ENCODE measurements around the gene APBA2.
"Not testable (repeated sequence)": the region's sequence is repeated elsewhere in the genome, so short reads cannot be mapped to it uniquely, and the experiment has no call there.

The APBA2 gene

GRCh38 chr15:28878209-28878608, 7.6 kb upstream of the APBA2 start:
- no peak for DNase-seq (ENCODE audit: low spot score)

DNA sequence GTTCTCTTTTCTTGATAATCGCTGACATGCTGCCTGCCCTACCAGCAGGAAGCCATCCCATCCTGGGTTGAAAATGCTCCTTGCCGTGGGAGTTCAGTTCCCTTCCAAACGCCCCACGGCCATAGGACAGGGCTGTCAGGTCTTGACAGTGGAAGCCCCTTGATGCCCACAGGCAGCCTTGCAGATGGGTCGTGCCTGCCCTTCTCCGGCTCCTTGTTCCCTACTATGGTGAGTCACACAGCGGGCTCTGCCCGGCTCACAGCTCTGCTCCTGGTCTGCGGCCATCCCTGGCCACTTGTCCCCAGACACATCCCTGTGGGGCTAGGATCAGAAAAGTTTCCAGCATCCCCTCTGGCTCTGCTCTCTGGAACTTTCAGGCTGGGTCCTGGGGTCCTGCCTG, 6.2 kb upstream of the APBA2 start:
- DNase-seq (ENCODE audit: low spot score) = no peak

DNA sequence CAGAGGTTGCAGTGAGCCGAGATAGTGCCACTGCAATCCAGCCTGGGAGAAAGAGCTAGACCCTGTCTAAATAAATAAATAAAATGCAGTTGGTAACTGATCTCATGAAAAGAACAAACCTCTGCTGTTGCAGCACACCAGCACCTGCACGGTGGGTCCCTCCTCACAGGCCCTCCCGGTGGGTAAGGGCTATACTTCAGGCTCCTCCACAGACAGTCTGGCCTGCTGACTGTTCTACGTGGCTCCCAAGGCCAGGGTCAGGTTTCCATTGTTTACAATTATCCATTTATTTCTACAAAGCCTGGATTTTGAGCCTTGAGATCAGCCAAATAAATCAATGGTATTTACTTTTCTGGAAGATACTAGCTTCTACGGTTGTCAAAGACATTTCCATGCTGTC, 5.1 kb upstream of the APBA2 start:
- DNase-seq (ENCODE audit: low spot score) = no peak

- DNase-seq (ENCODE audit: low spot score) = no peak
Observed at GRCh38 chr15:28881170-28881569, 4.6 kb upstream of the APBA2 start.

GRCh38 chr15:28881600-28881999, 4.2 kb upstream of the APBA2 start:
- DNase-seq (ENCODE audit: low spot score) = no peak

- no peak for DNase-seq (ENCODE audit: low spot score)
Observed at GRCh38 chr15:28884151-28884940, 1.4 kb upstream of the APBA2 start.

- DNase-seq (ENCODE audit: low spot score) = no peak
Observed at GRCh38 chr15:28885128-28885629, 595 bp upstream of the APBA2 start.

- no peak for DNase-seq (ENCODE audit: low spot score)
Observed at GRCh38 chr15:28886431-28887338, 911 bp downstream of the APBA2 start.

GRCh38 chr15:28887339-28888174, 1.8 kb downstream of the APBA2 start:
- no peak for DNase-seq (ENCODE audit: low spot score)

DNA sequence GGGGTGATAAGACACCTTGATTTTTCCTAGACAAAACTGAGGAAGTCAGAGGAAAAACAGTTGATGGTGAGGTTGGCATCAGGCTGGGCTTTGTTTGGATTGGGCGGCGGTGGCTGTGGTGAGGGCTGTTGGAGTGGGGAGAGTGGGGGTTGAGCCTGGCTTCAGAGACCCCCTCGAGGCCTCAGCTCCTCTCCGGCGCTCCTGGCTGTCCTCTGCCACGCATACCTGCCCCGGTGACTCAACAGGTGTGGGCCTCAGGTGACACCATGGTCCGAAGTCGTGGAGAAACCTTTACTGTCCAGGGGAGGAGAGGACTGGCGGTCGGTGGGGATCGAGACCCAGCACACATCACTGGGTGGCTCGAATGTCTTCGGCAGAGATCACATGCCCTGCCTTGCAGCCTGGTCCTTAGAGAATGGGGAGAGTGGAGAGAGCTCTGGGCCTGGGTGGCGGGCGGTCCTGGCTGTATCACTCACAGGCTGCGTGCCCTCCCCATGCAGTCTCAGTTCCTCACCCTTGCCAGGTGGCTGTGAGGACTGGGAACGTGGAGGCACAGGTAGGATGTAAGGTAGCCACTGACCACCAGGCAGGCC, 2.6 kb downstream of the APBA2 start:
- DNase-seq (ENCODE audit: low spot score) = no peak

GRCh38 chr15:28888900-28889299, 3.1 kb downstream of the APBA2 start:
- no peak for DNase-seq (ENCODE audit: low spot score)

DNA sequence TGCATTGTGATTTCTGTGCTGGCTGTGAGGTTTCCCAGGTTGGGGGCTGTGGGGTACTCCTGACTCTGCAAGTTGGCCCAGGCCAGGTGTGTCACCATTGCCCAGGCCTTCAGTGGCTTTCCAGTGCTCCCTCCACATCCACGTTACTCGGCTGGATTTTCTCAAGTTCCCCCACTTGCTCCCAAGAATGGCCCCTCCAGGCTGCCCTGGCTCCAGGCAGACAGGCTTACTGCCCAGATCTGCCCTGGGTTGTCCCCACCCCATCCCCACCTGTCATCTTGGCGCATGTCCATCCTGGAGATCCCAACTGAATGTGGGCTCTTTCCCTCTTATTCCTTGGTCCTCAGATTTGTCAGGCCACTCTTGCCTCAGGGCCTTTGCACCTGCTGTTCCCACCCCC, 3.6 kb downstream of the APBA2 start:
- DNase-seq (ENCODE audit: low spot score) = no peak

DNA sequence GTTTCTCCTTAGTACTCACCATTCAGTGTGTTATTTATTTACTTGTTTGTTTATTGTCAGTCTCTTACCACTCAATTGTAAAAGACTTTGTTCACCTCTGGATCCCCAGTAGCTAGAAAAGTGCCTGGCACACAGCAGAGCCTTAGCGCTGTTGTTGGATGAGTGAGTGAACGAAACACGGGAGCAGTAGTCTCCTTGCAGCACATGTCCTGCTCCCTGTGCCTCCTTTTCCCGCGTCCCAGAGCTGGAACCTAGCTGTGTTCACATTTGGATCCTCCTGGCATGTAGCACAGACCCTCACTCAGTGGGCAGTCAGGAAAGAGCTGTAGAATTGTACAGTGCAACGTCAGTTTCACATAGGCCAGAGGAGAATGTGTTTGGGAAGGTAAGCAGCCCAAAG, 4.1 kb downstream of the APBA2 start:
- not testable (repeated sequence) for DNase-seq (ENCODE audit: low spot score)

DNA sequence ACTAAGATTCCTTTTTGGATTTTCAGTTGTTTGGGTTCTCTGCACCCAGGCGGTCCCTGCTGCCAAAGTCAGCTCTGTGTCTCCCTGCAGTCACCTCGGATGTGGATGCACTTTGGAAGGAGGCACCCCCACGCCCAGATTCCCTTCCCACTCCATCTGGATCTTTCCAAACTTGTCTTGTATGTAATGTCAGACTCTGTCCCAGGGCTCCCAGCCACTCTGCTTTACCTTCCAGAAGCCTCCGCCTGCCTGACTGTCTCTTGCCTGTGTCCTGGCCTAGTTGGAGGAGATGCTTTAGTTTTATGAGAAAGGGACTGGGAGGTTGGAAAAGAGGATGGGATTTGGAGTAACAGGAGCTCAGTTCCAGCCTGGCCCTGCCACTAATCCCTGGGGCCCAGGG, 4.5 kb downstream of the APBA2 start:
- DNase-seq (ENCODE audit: low spot score) = not testable (repeated sequence)

DNA sequence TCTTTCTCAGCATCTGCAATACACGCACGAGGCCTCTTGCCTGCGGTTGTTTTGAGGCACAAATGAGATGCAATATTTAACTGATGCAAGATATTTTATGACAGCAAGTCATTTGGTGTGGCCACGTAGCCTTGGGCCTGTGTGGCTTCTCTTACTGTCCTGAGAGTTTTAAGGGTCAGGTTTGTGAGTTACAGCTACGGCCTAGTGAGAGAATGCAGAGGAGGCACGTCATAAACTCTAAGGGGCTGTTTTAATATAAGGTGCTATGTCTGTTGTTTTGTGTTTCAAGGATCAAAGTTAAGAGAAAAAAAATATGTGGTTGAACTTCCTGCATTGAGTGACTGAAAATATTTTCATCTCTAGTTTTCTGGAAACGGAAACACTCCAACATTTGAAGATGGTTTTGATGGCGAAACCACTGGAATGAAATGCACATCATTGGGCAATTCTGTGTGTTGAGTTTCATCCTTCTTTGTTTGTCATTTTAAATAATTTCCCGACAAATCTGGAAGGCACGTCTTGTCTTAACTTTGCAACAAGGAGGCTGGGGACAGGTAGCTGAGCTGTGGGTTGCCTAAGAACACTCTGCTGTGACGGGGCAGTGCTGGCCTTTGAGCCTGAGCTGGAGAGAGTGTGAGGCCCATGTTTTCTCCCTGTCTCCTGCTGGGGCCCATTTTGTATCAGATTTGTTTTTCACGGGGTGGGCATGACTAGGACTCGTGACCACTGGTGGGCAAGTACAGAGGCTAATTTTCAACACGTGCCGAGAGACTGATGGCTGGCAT, 5.1 kb downstream of the APBA2 start:
- DNase-seq (ENCODE audit: low spot score) = no peak

DNA sequence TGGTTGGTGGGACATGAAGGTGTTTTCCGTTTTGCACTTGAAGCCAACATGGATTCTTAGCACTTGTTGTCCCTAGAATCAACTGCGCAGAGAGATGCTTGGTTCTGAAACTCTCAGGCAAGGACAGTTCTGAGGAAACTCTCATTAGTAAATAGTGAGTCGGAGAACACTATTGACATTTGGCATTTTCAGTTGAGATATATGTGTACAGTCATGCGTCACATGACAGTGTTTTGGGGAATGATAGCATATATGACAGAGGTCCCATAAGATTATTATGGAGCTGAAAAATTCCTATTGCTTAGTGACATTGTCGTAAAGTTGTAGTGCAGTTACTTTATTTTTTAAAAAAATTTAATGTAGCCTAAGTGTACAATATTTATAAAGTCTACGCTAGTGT, 5.8 kb downstream of the APBA2 start:
- no peak for DNase-seq (ENCODE audit: low spot score)

GRCh38 chr15:28892789-28893610, 7.2 kb downstream of the APBA2 start:
- DNase-seq (ENCODE audit: low spot score) = no peak

GRCh38 chr15:28894631-28895030, 8.9 kb downstream of the APBA2 start:
- DNase-seq (ENCODE audit: low spot score) = no peak

- DNase-seq (ENCODE audit: low spot score) = no peak
Observed at GRCh38 chr15:28895146-28895545, 9.4 kb downstream of the APBA2 start.

GRCh38 chr15:28895566-28895965, 9.8 kb downstream of the APBA2 start:
- DNase-seq (ENCODE audit: low spot score) = no peak
